Jurkat, Clone E6-1 (cell line): ENCODE results near the gene CASP8.
"Not testable (repeated sequence)": the region's sequence is repeated elsewhere in the genome, so short reads cannot be mapped to it uniquely, and the experiment has no call there.

Source experiments
- DNase-seq: peaks from one replicate; pipeline ENCODE4 v3.0.0-alpha.2; 2011; ENCODE audit warnings: low read depth, low spot score
- H3K4me3 ChIP-seq: 2 replicates; pipeline ENCODE4 v1.5.1; 2011; ENCODE audit warnings: mild to moderate bottlenecking, low read length, control low read depth, moderate library complexity

The CASP8 gene

GRCh38 chr2:201264472-201265173 is 4.3 kb downstream of the CASP8 start:
- DNase-seq, result no peak
- H3K4me3 ChIP-seq, result no peak overlapping the region

- DNase-seq, result no peak
- no peak overlapping the region for H3K4me3 ChIP-seq
These were observed 6.3 kb downstream of the CASP8 start for GRCh38 chr2:201266629-201267028.

GRCh38 chr2:201267278-201268030 is 7.1 kb downstream of the CASP8 start:
- DNase-seq, result no peak
- H3K4me3 ChIP-seq, result no peak overlapping the region

DNA sequence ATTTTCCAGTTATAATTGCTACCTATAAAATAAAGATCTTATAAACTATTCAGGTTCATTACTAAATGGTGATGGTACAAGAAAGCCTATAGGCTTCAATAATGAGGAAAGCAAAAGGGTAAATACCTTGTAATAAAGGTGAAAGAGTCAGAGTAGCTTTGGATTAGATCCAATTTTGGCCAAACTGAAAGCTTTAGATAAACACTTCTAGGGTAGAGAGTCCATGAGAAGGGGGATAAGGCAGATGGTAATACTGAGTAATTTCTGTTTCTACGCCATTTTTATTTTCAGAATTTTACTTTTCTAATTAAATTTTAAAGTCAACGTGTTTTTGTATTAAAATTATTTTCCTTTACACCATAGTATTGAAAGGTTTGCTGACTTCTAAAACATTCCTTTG is 9.4 kb downstream of the CASP8 start:
- no peak for DNase-seq
- no peak overlapping the region for H3K4me3 ChIP-seq

- no peak overlapping the region for H3K4me3 ChIP-seq
- no peak for DNase-seq
These were observed 10.1 kb downstream of the CASP8 start for GRCh38 chr2:201270293-201271001.

DNA sequence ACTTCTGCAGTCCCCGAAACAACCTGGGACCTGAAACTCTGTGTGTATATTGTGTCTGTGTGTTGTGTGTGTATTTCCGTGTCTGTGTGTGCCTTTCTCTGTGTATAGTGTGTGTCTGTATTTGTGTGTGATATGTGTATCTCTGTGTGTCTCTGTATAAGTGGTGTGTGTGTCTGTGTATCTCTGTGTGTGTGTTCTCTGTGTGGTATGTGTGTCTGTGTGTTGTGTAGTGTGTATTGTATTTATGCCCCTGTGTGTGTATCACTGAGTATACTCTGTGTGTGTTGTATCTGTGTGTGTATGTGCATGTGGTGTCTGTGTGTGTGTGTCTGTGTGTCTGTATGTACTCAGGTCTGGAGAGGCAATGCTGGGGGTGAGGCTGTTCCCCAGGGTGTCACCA is 11.6 kb downstream of the CASP8 start:
- DNase-seq, result no peak

GRCh38 chr2:201273330-201273983 is 13.1 kb downstream of the CASP8 start:
- no peak for DNase-seq

More for the DNA sequence above, 11.6 kb downstream of the CASP8 start:
- no peak overlapping the region for H3K4me3 ChIP-seq

DNA sequence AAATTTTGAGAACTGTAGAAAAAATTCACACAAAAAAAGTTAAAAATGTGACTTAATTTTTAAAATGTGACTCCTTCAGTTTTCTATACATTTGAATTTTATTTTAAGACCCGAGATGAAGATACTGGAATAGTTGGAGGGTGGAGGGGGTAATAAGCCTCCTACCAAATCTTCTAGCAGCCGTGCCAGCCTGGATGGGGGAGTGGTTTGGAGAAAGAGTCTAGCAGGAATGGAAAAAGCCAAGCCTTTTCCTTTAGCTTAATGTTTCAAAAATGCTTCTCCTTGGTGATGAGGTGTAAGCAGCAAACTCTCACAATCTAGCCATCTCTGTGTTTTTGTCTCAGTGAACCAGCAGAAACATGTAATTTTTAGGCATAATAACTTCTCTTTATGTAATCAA is 14.7 kb downstream of the CASP8 start:
- DNase-seq, result no peak

More at GRCh38 chr2:201273330-201273983, 13.1 kb downstream of the CASP8 start:
- no peak overlapping the region for H3K4me3 ChIP-seq

DNA sequence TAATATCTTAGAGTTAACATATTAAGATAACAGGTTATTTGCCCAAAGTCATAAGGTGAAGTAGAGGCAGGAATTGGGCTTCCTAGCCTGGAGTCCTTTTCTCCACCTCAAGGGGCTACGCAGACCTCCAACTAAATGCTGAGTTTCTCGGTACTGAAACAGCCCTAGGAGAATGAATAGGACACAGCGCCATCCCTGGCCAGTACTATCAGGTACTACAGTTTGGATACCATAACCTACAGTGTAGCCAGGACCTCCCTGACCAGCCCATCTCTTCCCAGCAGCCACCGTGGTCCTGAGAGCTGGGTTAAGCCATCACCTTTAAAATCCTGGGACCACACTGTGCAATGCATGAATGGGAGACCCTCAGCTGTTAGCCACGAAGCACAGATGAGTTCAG is 15.7 kb downstream of the CASP8 start:
- no peak for DNase-seq
- H3K4me3 ChIP-seq, result no peak overlapping the region

More for the DNA sequence above, 14.7 kb downstream of the CASP8 start:
- H3K4me3 ChIP-seq, result no peak overlapping the region

GRCh38 chr2:201276511-201276910 is 16.2 kb downstream of the CASP8 start:
- no peak for DNase-seq
- no peak overlapping the region for H3K4me3 ChIP-seq

- no peak overlapping the region for H3K4me3 ChIP-seq
- DNase-seq, result no peak
These were observed 18.7 kb downstream of the CASP8 start for GRCh38 chr2:201279079-201279478.

DNA sequence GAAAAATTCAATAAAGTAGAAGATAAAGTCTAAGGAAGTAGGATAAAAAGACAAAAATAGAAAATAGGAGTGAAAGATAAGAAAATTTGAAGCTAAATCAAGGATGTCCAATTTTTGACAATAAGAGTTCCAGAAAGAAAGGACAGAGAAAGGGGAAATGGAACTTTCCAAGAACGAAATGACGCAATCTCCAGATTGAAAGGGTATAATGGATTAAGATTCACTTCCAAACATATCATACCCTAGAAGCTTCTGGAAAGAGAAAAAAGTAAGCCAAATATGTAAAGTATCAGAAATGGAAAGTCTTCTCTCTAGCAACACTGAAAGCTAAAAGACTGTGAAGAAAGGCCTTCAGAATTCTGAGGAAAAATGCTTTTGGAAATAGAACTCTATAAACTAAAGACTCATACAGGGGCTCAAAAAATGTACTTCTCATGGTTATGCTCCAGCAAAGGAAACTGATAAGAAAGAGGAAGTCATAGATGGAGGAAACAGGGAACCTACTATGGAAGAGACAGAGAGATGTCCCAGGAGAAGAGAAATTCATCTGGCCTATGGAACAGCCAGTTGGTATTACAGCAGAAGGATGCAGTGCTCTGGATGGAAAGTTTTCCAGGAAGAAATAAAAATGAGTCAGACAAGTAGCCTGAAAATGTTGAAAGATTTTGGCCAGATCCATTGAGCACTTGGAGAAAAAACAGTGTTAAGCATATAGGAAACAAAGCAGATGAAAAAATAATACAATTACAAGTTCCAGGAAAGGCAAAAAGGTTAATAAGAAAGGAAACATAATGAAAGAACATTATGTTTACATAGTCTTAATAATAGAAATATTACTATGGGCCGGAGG is 20.1 kb downstream of the CASP8 start:
- no peak for DNase-seq

DNA sequence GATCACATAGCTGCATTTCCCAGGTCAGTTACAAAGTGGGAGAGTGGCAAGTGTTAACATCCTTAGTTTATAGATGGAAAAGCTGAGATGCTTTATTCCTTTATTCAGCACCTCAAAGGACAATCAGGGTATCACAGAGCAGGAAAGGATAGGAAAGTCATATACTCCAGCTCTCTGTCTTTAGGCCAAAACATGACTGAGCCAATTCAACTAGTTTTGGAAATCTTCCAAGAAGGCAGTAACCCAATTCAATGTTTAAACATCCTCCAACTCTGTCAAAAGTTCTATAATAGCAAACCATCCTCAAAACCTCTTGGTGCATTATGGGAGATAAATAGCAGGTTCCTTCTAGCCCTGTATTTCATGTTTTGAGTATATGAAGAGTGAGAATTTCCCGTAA is 25.2 kb downstream of the CASP8 start:
- H3K4me3 ChIP-seq, result no peak overlapping the region
- no peak for DNase-seq

More for the DNA sequence above, 20.1 kb downstream of the CASP8 start:
- no peak overlapping the region for H3K4me3 ChIP-seq

GRCh38 chr2:201290457-201291148 is 30.3 kb downstream of the CASP8 start:
- DNase-seq, H3K4me3 ChIP-seq: not testable (repeated sequence)

- peak; percentile 39 for DNase-seq
- H3K4me3 ChIP-seq, result no peak overlapping the region
These were observed 38.2 kb downstream of the CASP8 start for GRCh38 chr2:201298462-201299052.

- not testable (repeated sequence) for H3K4me3 ChIP-seq, DNase-seq
These were observed 39.6 kb downstream of the CASP8 start for GRCh38 chr2:201299929-201300328.

GRCh38 chr2:201307876-201308275 is 47.5 kb downstream of the CASP8 start:
- no peak overlapping the region for H3K4me3 ChIP-seq
- no peak for DNase-seq

DNA sequence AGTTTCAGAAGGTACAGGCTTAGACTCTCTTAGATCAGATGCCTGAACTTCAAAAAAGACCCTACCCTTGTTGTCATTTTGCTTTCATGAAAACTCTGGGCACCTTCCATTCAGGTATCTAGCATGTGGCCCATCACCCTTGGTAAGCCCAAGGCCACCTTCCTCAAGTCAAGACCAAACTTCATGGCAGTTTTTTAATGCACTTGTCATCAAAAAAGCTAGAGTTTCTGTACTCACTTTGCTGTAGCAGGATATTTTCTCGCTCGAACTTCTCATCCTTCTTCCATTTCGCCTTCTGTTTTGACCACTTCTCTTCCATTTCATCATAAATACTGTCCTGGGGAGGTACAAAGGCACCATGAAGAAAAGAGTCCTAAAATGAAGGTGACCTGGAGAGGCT is 48.6 kb downstream of the CASP8 start:
- DNase-seq, result no peak
- H3K4me3 ChIP-seq, result no peak overlapping the region
